Femur (tissue), 1 donor: ENCODE measurements around the gene MFRP.
A peak's percentile ranks its signal among the peaks of the same experiment; 100 is the strongest.
"Not testable (repeated sequence)": the region's sequence is repeated elsewhere in the genome, so short reads cannot be mapped to it uniquely, and the experiment has no call there.

ENCODE experiments used
- DNase-seq: peaks from one replicate; pipeline ENCODE4 v3.0.0-alpha.2; 2017

MFRP gene

GRCh38 chr11:119346605-119347004 is at the start of gene MFRP:
TSS of gene MFRP (minus strand) at chr11:119346705. CDS start at chr11:119346513, 192 bp downstream.
- DNase-seq, result no peak

GRCh38 chr11:119391275-119391674 is 44.8 kb upstream of the MFRP start:
- no peak for DNase-seq

GRCh38 chr11:119389611-119390254 is 43.2 kb upstream of the MFRP start:
- DNase-seq, result no peak

DNA sequence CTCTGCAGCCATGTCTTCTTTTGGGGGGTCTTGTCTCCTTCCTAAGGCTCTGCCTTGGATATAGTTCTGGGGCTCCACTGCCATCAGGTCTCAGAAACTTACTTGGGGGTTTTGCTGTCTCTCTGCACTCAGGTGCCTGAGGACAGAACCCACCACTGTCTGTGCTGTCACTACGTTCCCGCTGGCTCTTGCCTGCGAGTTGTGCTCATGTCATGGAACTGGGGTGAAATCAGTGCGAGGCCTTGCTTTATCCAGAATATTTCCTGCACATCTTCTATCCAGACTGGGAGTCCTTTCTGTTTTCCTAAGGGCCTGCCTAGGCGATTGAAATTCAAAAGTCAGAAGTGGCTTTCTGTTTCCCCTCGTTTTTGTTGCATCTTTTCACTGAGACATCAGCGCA is 41.6 kb upstream of the MFRP start:
- DNase-seq, result no peak

- no peak for DNase-seq
Measured at GRCh38 chr11:119384332-119384731, 37.8 kb upstream of the MFRP start.

- not testable (repeated sequence) for DNase-seq
Measured at GRCh38 chr11:119382513-119382912, 36.0 kb upstream of the MFRP start.

DNA sequence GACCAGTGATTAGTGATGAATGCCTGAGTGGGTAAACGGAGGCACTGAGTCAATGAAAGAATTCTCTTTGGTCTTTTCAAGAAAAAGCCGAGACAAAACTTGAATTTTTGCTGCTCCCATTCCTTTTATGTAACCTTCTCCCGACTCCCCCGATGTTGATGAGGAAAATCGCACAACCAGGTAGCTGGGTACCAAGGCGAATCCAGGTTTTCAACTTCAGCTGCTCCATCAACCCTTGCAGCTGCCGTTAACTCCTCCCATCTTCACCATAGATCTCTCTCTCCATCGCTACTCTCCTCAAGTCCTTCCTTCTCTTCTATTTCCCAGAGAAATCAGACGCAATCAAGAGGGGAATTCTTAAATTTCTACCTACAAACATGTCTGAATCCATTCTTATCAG is 35.6 kb upstream of the MFRP start:
- DNase-seq, result no peak

GRCh38 chr11:119381181-119381988 is 34.9 kb upstream of the MFRP start, which contains the start of gene USP2:
TSS of gene USP2 (minus strand) at chr11:119381690. CDS start at chr11:119373480, 8,210 bp downstream.
- DNase-seq, result peak; percentile 98

DNA sequence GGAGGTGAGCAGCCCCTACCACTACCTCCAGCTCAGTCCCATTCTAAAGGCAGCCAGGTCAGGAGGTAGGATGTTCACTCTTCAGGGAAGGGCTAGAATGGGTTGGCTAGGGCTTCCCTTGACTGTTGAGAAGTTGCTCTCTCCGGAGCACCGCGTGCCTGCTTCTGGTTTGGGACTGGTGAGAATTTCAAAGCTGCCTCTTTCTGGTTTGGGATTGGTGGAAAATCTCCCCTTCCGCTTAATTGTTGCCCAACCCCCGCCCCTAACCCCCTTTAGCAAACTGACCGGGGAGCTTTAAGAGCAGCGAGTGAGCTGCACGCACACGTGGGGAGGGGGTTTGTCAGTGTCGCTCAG is 34.3 kb upstream of the MFRP start:
- no peak for DNase-seq

- no peak for DNase-seq
Measured at GRCh38 chr11:119380160-119380826, 33.8 kb upstream of the MFRP start.

GRCh38 chr11:119378851-119379465 is 32.5 kb upstream of the MFRP start:
- DNase-seq, result peak; percentile 46

GRCh38 chr11:119377961-119378667 is 31.6 kb upstream of the MFRP start:
- peak; percentile 26 for DNase-seq

- DNase-seq, result peak; percentile 30
Measured at GRCh38 chr11:119377112-119377901, 30.8 kb upstream of the MFRP start.

DNA sequence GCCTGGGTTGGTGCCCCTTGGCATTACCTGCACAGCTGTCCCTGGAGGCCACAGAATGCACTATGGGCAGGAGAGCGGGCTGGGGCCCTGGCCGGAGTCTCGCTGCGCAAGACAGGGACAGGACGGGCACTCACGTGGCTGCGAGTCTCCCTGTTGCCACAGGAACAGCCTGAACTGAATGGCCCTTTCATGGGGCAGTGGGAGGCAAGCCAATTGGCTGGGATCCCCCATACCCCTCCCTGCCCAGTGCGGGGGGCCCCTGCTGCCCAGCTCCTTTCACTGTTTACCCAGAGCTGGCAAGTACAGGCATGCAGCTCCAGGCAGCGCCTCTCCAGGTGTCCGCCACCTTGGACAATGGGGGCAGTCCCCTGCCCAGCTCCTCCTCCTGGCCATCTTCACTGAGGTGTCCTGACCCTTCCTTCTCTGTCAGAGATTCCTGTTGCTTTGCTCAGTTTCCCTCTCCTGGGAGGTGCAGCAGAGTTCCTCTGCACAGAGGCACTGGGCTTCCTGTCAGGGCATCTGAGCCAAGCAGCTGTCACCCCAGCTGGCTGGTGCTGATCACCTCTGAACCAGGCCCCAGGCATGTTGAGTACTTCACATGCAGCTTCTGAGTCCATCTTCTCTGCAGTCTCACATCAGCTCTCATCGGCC is 29.8 kb upstream of the MFRP start:
- peak; percentile 82 for DNase-seq

DNA sequence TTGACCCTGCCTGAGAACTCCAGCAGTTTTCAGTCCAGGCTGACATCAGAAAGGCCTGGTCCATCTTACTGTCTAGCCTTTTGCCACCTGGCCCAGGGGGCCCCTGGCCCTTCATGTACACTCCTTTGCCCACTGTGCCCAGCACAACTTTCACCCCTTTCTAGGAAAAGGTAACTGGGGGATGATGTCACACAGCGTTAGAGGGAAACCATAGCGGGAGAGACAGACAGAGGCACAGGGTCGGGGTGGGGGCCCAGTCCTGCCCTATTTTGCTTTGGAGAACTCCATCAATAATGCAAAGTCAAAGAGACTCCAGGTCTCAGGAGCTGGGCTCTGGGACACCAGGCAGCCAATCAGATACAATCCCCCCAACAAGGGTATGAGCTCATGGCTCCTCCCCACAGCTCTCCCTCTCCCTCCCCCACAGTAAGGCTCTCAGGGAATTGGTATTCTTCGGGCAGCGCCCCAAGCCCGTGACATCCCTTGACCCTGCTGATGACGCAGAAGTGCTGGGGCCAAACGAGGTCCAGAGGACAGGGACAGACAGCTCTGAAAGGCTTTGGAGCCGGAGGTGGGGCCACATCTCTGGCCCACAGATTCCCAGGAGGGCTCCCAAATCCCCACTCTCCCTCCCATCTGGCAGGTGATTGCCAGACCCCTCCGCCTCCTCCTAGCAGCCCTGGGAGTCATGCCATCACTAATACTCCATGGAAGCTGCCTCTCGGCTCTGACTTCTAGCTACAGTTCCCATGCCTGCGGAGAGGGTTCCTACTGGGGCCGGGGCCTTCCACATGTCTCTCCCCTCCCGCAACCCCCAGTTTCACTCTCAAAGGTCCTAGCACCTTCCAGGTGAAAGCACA is 29.1 kb upstream of the MFRP start:
- DNase-seq, result peak; percentile 80

- DNase-seq, result peak; percentile 70
Measured at GRCh38 chr11:119374632-119375336, 28.3 kb upstream of the MFRP start.

DNA sequence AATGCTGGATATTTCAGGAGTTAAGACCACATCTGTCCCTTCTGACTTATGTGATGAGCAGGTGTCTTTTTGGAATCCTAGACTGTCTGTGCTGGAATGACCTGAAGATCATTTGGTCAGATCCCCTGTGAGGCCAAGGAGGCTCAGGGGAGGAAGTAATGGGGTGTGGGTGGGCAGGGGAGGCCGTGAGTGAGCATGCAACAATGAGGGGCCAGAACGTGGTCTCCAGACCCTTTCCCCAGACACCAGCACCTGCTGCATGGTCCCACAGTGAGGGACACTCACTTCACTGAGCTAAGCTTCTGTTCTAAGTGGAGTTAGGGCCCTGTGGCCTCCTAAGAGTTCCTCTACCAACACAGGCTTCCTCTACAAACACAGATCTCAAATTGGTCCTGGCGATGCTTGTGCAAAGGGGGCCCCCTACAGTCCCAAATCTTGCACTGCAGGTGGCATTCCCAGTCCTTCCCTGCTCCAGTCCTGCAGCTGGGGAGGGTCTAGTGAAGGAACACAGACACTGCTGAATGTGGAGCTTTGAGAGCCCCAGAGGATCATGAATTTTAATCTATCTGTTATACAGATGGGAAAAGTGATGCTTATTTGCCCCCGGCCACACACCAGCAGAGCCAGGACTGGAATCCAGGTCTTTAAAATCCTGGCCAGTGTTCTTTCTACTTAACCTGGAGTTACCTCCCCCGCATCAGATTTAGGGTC is 27.6 kb upstream of the MFRP start:
- peak; percentile 87 for DNase-seq

DNA sequence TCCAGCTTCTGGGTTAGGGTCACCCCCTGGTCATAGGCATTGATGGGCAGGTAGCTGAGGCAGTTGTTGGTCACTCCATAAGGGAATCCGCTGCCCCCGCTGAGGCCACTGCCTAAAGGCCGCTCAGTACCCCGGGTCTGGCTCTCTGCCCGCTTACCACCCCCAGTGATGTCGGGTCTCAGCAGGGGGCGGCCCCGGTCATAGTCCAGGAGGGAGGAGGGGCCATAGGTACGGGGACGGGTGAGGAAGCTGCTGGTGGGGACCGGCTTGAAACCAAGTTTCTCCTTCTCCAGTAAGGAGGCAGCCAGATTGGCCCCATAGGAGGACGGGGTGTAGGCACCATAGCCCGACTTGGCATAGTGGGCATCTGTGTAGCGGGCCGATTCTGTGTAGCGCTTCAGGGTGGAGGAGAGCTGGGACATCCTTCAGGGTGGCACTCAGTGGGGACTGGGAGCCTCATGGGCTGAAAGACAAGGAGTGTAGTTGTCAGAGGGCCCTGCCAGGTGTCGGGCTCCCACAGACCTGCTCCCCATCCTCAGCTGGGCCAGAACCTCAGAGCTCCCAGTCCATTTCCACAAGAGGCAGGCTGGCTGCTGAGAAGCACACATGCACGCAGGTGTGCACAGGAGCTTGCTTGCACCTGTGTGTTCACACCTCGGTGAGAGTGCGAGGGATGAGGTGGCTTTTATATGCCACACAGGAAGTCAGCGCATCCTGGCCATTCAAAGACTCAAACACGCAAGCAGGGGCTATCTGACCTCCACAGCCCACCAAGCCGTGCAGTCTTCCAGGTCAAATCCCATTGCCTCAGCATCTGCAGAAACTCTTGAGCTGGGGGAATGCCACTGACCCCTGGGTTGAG is 26.8 kb upstream of the MFRP start:
- peak; percentile 29 for DNase-seq
